ENCODE results near the gene PSMC2. TPM values are rescaled to one million over a fixed set of nuclear protein-coding genes. Genes with fewer than 3 reads are reported as not detected.

Gene PSMC2
- total and polyA plus RNA-seq, 2 of the 4 experiments (the other 2 are of a cell fraction) = 184 to 311 TPM

GRCh38 chr7:103338864-103339263, 8.6 kb upstream of the PSMC2 start:
- Histone ChIP-seq H3K18ac (ENCODE audit: low read depth, low read length) (no peak overlapping the region), H2BK5ac (ENCODE audit: low read depth, low read length, poor library complexity, severe bottlenecking) (no peak overlapping the region), H2BK120ac (ENCODE audit: low read depth, low read length) (no peak overlapping the region), H3K4me3 (ENCODE audit: insufficient read depth, low read depth, low read length) (no peak overlapping the region), H2AK9ac (replicated peaks; ENCODE audit: low read depth, low read length, poor library complexity) (no peak overlapping the region), H3K23ac (ENCODE audit: low read depth, low read length) (no peak overlapping the region), H3K14ac (replicated peaks; ENCODE audit: low read depth, low read length) (no peak overlapping the region), H4K20me1 (ENCODE audit: insufficient read depth, low read length) (peaks cover 7% of the 10 kb centered on the region; the same call in 1 of the 2 replicates), H2BK20ac (ENCODE audit: low read depth, low read length) (no peak overlapping the region), H2BK15ac (ENCODE audit: low read depth, low read length) (no peak overlapping the region), H2AFZ (replicated peaks; ENCODE audit: low read length, poor library complexity) (no peak overlapping the region), H3K9me1 (ENCODE audit: insufficient read depth, low read length) (no peaks in the 10 kb centered on the region), H3K4me2 (ENCODE audit: low read depth, low read length) (no peak overlapping the region), H4K8ac (ENCODE audit: low read depth in 2 of 2, low read length in 2 of 2) (no peak overlapping the region), H3K56ac (ENCODE audit: extremely low read depth, insufficient read depth, low read length) (no peak overlapping the region), H3K4ac (ENCODE audit: low read depth, low read length) (no peak overlapping the region), H3K36me3 (ENCODE audit: control insufficient read depth, insufficient read depth, low read length) (peaks cover 32% of the 10 kb centered on the region), H4K5ac (ENCODE audit: low read depth, low read length) (no peak overlapping the region), H3K27ac (ENCODE audit: insufficient read depth, low read length) (no peak overlapping the region), H3K9me3 (ENCODE audit: control insufficient read depth, insufficient read depth, low read length) (no peaks in the 10 kb centered on the region), H3K27me3 (ENCODE audit: control insufficient read depth, insufficient read depth, low read length) (no peaks in the 10 kb centered on the region), H3K9ac (ENCODE audit: low read depth, low read length) (no peak overlapping the region), H4K91ac (ENCODE audit: insufficient read depth, low read depth, low read length) (no peak overlapping the region), H3K4me1 (ENCODE audit: control insufficient read depth, insufficient read depth, low read length) (peaks cover 2% of the 10 kb centered on the region), H2AK5ac (ENCODE audit: low read depth, low read length) (no peak overlapping the region), H3K79me1 (ENCODE audit: low read depth in 1 of 2, low read length in 2 of 2) (peaks cover 12 to 24% of the 10 kb centered on the region in 2 experiments; a peak in 3 of 4 replicates)
- dilution Hi-C loops (cut with HindIII; ENCODE audit: low sequenced_read_pairs, unreplicated experiment) = no loop called here
- intact Hi-C loops (cut with micrococcal nuclease) = no loop called here
- in situ Hi-C loops (cut with MboI; ENCODE audit: low sequenced_read_pairs) = no loop called here
- no peak for DNase-seq
- BruUV-seq (replicated peaks) = no TSS peak
- no peak for TF ChIP-seq CTCF (conservative IDR thresholded peaks at IDR 0.05; ENCODE audit: low read depth, low read length)
- no peak for TF ChIP-seq NFE2L2 (IDR thresholded peaks at IDR 0.05; ENCODE audit: low read depth, low read length)
- TF ChIP-seq ELK1 (IDR thresholded peaks at IDR 0.05; ENCODE audit: borderline replicate concordance, low read depth, low read length) = no peak
- no peak for TF ChIP-seq BHLHE40 (IDR thresholded peaks at IDR 0.05; ENCODE audit: low read depth, low read length)
- TF ChIP-seq MXI1 (IDR thresholded peaks at IDR 0.05; ENCODE audit: borderline replicate concordance, low read depth, low read length) = no peak
- TF ChIP-seq FOS (IDR thresholded peaks at IDR 0.05; ENCODE audit: low read depth, low read length) = no peak
- TF ChIP-seq RFX5 (IDR thresholded peaks at IDR 0.05; ENCODE audit: low read depth, low read length) = no peak
- no peak for TF ChIP-seq MAFK (IDR thresholded peaks at IDR 0.05; ENCODE audit: low read depth, low read length)
- no peak for TF ChIP-seq RAD21 (IDR thresholded peaks at IDR 0.05; ENCODE audit: low read length)
- no peak for TF ChIP-seq CEBPB (IDR thresholded peaks at IDR 0.05; ENCODE audit: low read depth, low read length)
- TF ChIP-seq RCOR1 (IDR thresholded peaks at IDR 0.05; ENCODE audit: insufficient replicate concordance, low read length) = no peak
- no peak for TF ChIP-seq POLR2A (IDR thresholded peaks at IDR 0.05; ENCODE audit: low read depth, low read length)
- TF ChIP-seq MAZ (IDR thresholded peaks at IDR 0.05; ENCODE audit: borderline replicate concordance, low read depth, low read length) = no peak
- TF ChIP-seq CHD1 (IDR thresholded peaks at IDR 0.05; ENCODE audit: low read depth, low read length) = no peak
- TF ChIP-seq USF2 (IDR thresholded peaks at IDR 0.05; ENCODE audit: low read depth, low read length) = no peak
- TF ChIP-seq SMC3 (IDR thresholded peaks at IDR 0.05; ENCODE audit: low read depth, low read length) = no peak
- CTCF ChIA-PET = interaction anchor here (0.6 kb wide), 1 partner anchor 1754 kb away, joined by 7 read pairs; no protein-coding TSS in a partner anchor
- ATAC-seq (ENCODE audit: low read depth) = no peak
- WGBS, 2 experiments (ENCODE audit: extremely low coverage in 2 of 2, insufficient read length in 1 of 2) = no CpG with 5 or more reads among the region's 2 CpGs
- POLR2A ChIA-PET (ENCODE audit: unreplicated experiment) = no interaction called here

Measured in IMR-90 (cell line).